NOMO-1 (cell line): ENCODE data around the gene TMEM151B.
"Not testable (repeated sequence)": the region's sequence is repeated elsewhere in the genome, so short reads cannot be mapped to it uniquely, and the experiment has no call there.

Experiments
- DNase-seq, 2 experiments: peaks; one replicate each; lab custom pipeline; 2025; ENCODE audit not compliant: unreplicated experiment in 2 of 2; lab: John Stamatoyannopoulos, UW

The TMEM151B gene

DNA sequence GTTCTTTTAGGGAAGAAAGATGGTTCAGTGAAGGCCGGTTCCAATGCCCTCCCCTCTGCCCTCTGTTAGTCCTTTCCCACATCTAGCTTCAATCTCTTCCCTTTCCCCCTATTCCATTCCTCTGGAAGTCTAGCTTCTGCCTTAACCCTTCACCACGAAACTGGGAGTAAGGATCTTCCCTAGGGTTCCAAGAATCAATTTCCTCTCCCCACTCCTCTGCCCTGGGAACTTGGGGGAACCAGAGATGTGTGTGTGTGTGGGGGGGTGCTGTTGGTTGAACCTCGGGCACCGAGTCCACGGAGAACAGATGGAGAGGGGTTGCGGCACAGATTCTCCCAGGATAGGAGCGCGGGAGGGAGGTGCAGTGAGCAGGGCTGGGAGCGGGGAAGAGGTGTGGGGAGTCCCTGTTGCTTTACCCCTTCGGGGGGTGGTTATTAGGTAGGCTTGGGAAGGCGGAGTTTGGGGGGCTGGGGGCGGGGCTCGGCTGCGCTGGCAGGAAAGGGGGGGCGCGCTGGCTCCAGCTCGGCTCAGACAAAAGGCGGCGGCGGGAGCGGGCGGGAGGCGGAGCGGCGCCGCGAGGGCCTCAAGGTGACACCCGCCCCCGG is at the start of gene TMEM151B:
Gene TMEM151B (plus strand): TSS at position 530 of the 605 bp plus-strand sequence. CDS start 293 bp downstream, outside the sequence.
- no peak for DNase-seq

GRCh38 chr6:44220913-44221290 is 49.3 kb upstream of the TMEM151B start:
- DNase-seq: no peak

- peak; percentile 68 to 70 for DNase-seq
These were observed 48.8 kb upstream of the TMEM151B start for GRCh38 chr6:44221291-44221960.

GRCh38 chr6:44221961-44222335 is 48.3 kb upstream of the TMEM151B start:
- no peak for DNase-seq

DNA sequence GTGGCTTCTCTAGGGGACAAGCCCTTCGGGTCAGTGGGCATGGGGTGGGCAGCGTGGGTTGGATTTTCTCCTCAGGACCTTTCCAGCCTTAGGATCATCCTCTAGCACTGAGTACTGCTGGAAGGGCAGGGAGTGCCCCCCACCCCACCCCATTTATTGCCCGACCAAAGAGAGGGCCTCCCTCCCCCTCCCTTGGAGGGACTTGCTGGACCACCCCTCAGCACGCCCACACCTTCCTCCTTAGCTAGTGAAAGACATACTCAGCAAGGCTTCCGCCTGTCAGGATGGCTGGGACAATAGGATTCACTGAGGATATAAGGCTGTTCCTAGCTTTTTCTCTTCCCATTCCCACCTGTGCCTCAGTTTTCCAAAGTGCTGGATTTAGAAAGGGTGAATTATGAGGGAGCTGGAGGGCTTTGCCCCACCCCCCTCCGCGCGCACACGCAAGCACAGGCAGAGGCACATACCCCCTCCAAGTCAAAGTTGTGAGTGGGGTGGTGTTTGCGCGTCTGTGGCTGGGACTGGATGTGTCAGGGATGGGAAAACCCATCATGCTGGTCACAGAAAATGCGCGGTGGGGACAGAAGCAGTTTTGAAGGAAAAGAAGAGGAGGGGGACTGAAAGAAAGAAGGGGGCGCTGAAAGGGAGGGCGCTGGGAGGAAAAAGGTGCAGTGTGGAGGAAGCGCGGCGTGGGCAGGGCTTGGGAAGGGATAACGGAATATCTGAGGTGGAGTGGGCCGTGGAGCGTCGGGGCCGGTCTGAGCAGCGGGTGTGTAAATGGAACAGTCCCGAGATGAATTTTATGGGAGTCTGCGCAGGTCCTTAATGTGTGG is 47.5 kb upstream of the TMEM151B start:
- DNase-seq: no peak

DNA sequence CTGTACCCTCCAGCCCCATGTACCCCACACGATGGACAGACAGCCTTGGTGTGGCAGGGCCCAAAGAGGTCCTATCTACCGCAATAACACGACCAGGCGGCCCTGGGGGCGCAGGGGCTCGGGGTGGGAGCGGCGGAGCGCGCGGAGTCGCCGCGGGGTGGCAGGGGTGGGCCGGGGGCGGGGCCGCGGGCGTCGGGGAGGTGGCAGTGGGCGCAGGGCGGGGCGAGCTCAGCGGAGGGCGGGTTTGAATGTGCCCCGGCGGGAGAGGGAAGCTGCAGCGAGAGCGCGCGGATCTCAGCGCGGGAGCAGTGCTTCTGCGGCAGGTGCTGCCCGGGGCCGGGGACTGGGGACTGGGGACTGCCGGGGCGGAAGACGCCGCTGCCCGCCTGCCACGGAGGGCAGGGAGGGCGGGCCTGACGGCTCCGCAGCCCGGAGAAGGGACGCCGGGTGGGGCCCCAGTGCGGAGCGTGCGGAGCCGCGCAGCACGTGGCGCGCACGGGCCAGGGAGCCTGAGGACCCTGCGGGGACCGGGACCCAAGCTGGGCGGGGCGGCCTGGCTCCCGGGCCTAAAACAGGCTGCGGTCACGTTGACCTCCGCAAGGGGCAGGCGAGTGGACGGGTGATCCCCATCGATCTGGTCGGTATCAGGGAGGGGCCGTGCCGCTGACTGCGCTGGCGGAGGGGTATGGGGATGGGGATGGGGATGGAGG is 46.8 kb upstream of the TMEM151B start, which contains the start of gene SLC29A1:
Gene SLC29A1 (plus strand): TSS at position 277 of the 710 bp plus-strand sequence. CDS start 3,719 bp downstream, outside the sequence.
- DNase-seq: peak; percentile 72 to 77

DNA sequence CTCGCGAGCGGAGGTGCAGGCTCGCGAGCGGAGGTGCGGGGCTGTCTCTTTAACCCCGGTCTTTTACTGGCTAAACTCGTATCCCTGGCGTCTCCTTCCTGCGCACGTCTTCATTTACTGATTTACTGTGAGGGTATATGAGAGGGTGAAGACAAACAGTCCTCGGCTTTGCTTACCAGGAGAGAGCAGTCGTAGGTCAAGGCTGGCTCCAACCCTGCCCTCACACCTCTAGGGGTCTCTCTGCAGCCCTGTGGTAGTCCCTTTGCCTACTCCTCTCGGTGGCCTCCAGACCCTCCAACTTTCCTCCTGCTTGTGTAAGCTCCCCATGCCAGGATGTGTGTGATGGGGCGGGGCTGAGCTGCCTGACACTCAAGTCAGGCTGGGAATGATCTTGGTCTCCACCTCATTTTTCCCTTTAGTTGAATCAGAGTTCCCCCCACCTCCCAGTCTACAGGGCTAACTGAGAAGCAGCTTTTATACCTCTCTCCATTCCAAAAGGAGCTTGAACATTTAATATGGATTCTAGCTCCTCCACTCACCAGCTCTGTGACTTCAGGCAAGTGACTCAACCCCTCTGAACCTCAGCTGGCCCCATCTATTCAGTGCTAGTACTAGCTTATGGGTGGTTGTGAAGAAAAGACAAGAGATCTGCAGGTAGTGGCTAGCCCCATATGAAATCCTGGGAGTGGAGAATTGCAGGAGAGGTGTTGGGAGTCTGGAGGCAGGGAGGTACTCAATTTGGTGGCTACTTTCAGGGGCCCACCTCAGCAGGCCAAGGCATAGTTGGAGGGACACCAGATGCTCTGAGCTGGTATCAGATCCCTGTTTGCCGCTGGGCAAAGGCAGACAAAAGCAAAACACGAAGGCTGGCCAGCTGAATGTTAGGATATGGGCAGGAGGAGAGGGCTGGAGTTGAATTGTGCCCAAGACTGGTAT is 46.0 kb upstream of the TMEM151B start:
- peak in 1 of 2 experiments; percentile 39 for DNase-seq

GRCh38 chr6:44224965-44225305 is 45.3 kb upstream of the TMEM151B start:
- DNase-seq: no peak

DNA sequence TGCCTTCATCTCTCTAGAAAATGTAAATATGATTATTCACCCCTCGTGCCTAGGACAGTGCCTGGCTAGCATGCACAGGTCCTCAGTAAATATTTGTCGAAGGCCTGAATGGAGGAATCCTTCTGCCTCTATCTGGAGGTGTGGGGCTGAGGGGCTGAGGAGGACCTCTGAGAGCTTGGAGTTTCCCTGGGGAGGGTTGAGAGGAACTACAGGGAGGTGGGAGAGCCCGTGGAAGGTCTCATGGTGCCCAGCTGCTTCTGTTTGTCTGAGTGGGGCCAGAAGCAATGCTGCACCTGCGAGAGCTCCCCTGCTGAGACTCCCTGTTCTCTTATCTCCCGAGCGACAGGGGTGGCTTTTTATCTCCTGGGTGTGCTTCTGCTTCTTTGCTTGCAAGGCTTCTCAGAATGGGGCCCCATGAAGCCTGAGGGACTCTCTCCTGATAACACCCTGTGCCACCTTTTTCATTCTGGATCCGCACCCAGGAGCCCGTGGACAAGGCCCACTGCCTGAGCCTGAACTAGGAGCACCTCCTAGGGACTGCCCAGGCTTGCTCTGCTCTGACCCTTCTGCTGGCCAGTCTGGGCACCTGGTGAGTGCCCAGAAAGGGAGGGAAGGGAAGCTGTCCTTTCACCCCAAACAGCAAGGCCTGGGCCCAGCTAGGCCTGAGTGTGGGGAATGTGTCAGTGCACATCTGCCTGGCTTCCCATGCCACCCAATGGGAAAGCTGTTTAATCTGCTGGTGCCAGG is 44.5 kb upstream of the TMEM151B start:
- DNase-seq: no peak

DNA sequence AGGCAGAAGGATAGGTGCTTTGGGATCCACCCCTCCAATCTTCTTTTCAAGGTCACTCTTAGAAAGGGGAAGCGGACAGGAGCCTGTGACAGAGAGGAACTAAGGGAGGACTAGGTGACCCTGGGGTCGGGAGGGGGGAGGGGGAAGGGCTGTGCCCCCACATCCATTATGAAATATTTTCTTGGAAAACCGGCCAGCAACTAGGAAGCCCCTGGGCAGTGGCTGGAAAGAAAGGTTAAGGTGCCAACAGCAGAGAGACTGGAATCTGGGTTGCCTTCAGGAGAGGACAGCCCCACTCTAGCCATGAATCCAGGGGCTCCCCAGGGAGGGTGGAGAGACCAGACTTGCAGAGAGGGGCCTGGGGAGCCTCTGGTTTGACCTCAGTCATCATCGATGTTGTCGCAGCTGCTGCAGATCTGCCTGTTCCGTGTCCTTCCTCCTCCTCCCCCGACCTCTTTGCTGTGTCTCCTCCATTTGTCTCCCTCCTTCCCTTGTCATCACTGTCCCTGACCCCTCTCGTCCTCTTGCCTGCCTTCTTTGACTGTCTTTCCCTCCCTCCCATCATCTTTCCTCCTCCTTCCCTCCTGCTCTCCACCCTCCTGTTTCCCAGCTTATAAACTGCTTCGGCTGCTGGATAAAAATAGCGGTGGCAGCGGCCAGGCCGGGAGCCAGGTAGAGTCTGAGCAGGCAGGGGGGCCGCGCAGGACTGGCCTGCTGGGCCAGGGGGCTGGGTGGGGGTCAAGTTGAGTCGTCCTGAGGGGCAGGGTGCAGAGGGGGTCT is 43.7 kb upstream of the TMEM151B start:
- DNase-seq: peak; percentile 14 to 28

DNA sequence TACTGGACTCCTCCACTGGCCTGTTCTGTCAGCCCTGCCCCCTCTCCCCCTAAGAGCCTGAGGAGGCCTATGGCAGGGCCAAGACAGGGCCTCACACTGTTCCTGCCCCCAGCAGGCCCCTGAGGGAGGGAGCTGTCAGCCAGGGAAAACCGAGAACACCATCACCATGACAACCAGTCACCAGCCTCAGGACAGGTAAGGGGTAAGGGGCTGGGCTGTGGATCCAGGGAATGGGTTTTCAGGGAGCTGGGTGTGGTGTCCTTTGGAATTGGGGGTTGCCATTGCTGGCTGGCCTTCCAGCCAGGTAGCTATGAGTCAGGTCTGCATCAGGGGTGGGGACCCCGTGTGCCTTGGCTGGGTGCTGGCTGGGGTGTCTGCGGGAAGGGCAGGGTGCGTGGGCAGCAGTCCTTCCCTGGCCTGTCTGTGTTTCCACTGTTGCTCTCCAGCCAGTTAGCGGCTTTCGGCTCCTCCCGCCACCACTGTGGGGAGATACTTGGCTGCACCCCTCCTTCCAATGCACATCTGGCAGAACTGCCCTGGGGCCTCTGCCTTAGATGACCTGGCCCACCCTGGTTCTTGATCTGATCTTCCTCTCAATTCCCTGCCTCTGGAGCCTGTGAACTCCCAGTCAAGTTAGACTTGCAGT is 43.0 kb upstream of the TMEM151B start:
- DNase-seq: no peak

DNA sequence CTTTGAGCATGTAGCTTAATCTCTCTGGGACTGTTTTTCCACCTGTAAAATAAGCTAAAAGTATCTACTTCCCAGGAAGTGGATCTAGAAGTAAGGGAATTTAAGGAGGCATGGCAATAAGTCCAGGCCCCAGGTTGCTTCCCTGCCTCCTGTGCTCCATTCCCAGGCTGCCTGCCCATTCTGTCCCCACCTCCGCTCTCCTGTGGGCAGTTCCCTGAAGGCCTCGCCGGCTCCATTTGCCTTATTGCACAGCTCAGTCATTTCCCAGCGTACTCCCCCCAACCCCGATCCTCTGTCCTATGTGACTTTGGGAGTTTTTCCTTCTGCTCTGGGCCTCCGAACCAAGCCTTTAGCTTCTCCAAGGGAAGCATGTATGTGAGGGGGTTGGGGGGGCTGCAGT is 42.2 kb upstream of the TMEM151B start:
- DNase-seq: no peak

- DNase-seq: no peak
These were observed 41.8 kb upstream of the TMEM151B start for GRCh38 chr6:44228433-44228832.

- no peak for DNase-seq
These were observed 41.4 kb upstream of the TMEM151B start for GRCh38 chr6:44228836-44229235.

DNA sequence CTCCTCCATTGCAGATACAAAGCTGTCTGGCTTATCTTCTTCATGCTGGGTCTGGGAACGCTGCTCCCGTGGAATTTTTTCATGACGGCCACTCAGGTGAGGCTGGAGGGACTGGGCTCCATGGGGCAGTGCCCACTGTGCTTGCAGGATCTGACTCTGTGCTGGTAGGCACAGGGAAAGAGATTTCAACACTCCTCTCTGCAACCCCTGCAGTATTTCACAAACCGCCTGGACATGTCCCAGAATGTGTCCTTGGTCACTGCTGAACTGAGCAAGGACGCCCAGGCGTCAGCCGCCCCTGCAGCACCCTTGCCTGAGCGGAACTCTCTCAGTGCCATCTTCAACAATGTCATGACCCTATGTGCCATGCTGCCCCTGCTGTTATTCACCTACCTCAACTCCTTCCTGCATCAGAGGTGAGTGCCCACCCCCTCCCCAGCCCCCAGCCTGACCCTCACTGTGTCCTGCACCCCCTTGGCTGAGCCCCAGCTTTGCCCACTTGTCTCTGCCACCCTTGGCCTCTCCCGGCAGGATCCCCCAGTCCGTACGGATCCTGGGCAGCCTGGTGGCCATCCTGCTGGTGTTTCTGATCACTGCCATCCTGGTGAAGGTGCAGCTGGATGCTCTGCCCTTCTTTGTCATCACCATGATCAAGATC is 40.7 kb upstream of the TMEM151B start:
- DNase-seq: no peak

DNA sequence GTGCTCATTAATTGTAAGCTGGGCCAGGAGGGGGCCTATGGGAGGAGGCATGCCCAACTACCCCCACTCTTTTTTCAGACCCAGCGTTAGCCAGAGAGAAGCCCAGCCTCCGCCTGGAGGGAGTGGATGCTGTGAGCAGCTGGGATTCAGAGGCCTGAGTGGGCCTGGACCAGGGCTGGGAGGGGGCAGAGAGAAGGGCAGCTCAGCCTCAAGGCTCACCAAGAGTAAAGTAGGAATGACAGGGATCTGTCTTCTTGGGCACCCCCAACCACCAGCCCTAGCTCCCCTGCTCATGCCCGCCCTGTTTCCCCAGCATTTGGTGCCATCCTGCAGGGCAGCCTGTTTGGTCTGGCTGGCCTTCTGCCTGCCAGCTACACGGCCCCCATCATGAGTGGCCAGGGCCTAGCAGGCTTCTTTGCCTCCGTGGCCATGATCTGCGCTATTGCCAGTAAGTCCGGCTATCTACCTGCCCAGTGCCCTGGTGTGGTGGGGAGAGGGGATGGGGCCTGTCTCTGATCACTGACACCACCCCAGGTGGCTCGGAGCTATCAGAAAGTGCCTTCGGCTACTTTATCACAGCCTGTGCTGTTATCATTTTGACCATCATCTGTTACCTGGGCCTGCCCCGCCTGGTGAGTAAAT is 40.1 kb upstream of the TMEM151B start:
- no peak for DNase-seq

DNA sequence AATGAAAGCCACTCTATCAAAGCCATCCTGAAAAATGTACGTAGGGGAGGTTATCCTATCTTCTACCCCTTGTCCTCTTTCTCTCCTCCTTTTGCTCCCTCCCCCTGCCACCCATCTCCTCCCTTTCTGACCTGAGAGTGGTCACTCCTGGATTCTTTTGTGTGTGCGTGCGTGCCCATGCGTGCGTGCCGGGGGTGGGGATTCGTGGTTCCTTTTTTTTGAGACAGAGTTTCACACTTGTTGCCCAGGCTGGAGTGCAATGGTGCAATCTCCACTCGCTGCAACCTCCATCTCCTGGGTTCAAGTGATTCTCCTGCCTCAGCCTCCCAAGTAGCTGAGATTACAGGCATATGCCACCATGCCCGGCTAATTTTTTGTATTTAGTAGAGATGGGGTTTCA is 38.8 kb upstream of the TMEM151B start:
- not testable (repeated sequence) for DNase-seq
